Karpas-422 (cell line): ENCODE measurements around the gene FER. TPM values are rescaled to one million over a fixed set of nuclear protein-coding genes. Genes with fewer than 3 reads are reported as not detected.

Source experiments
- DNase-seq: peaks from one replicate; pipeline ENCODE4 v3.0.0-alpha.2; 2015
- H2AFZ ChIP-seq: fragments of 200-600 bp; sonication (generic); 2 replicates; pipeline ENCODE4 v1.6.1; 2014; ENCODE audit warnings: antibody characterized with exemption, low read length, mixed read lengths
- H3K27ac ChIP-seq: fragments of 200-600 bp; sonication (generic); 2 replicates; pipeline ENCODE4 v1.5.1; 2014; ENCODE audit warnings: mild to moderate bottlenecking, low read length, moderate library complexity
- H3K27me3 ChIP-seq: fragments of 200-600 bp; sonication (generic); 2 replicates; pipeline ENCODE4 v1.6.1; 2014; ENCODE audit warnings: low read length, mixed read lengths
- H3K36me3 ChIP-seq: fragments of 200-600 bp; sonication (generic); 2 replicates; pipeline ENCODE4 v1.6.1; 2014; ENCODE audit warnings: low read length, mixed read lengths; ENCODE audit not compliant: insufficient read depth
- H3K4me1 ChIP-seq: fragments of 200-600 bp; sonication (generic); 2 replicates; pipeline ENCODE4 v1.6.1; 2014; ENCODE audit warnings: mild to moderate bottlenecking, low read length, mixed read lengths
- H3K4me2 ChIP-seq: fragments of 200-600 bp; sonication (generic); 2 replicates; pipeline ENCODE4 v1.6.1; 2014; ENCODE audit warnings: low read length, low read depth, mild to moderate bottlenecking; ENCODE audit not compliant: poor library complexity, severe bottlenecking
- H3K4me3 ChIP-seq: fragments of 200-600 bp; sonication (generic); 2 replicates; pipeline ENCODE4 v1.5.1; 2014; ENCODE audit warnings: mild to moderate bottlenecking, antibody characterized with exemption, low read length, mixed read lengths
- H3K79me2 ChIP-seq: fragments of 200-600 bp; sonication (generic); 2 replicates; pipeline ENCODE4 v1.6.1; 2014; ENCODE audit warnings: mild to moderate bottlenecking, low read length, mixed read lengths
- H3K9ac ChIP-seq: fragments of 200-600 bp; sonication (generic); 2 replicates; pipeline ENCODE4 v1.6.0; 2014; ENCODE audit warnings: low read length
- H3K9me2 ChIP-seq: fragments of 200-600 bp; sonication (generic), shearing (Covaris generic); replicated peaks from 2 replicates; pipeline ENCODE4 v1.6.0; 2014; ENCODE audit warnings: mild to moderate bottlenecking, low read length, moderate library complexity; ENCODE audit not compliant: insufficient read depth
- H3K9me3 ChIP-seq: fragments of 300-700, 200-600 bp; sonication (generic); 2 replicates; pipeline ENCODE4 v1.6.1; 2014; ENCODE audit warnings: low read length, mixed read lengths
- H4K20me1 ChIP-seq: fragments of 200-600 bp; sonication (generic); 2 replicates; pipeline ENCODE4 v1.6.1; 2014; ENCODE audit warnings: mild to moderate bottlenecking, antibody characterized with exemption, low read length, low read depth; ENCODE audit not compliant: insufficient read depth
- total RNA-seq: library from RNA; depleted of rRNA; stranded (reverse); fragments of >200 nt; shearing (Covaris generic); gene quantifications from 2 replicates; pipeline ENCODE4 v1.2.3, GENCODE V29; 2014; ENCODE audit warnings: low replicate concordance

FER gene
- total RNA-seq, 1 experiment from 2014 or later, result 14.6 TPM

- H3K79me2 ChIP-seq, result no peaks in the 10 kb centered on the region
- no peaks in the 10 kb centered on the region for H3K9me2 ChIP-seq
- no peak overlapping the region for H2AFZ ChIP-seq
- no peaks in the 10 kb centered on the region for H3K27me3 ChIP-seq
- H3K9ac ChIP-seq, result no peak overlapping the region
- no peaks in the 10 kb centered on the region for H4K20me1 ChIP-seq
- no peaks in the 10 kb centered on the region for H3K36me3 ChIP-seq
- H3K27ac ChIP-seq, result no peak overlapping the region
- H3K4me2 ChIP-seq, result no peak overlapping the region
- no peak overlapping the region for H3K4me3 ChIP-seq
- no peaks in the 10 kb centered on the region for H3K4me1 ChIP-seq
- DNase-seq, result no peak
- no peaks in the 10 kb centered on the region for H3K9me3 ChIP-seq
Measured at GRCh38 chr5:109080481-109080880, 332.8 kb downstream of the FER start.

GRCh38 chr5:109080896-109081295 lies 333.2 kb downstream of the FER start:
- Histone ChIP-seq H4K20me1 (no peaks in the 10 kb centered on the region), H3K9ac (no peak overlapping the region), H3K4me3 (no peak overlapping the region), H3K9me2 (no peaks in the 10 kb centered on the region), H3K4me2 (no peak overlapping the region), H3K36me3 (no peaks in the 10 kb centered on the region), H3K27me3 (no peaks in the 10 kb centered on the region), H3K9me3 (no peaks in the 10 kb centered on the region), H3K79me2 (no peaks in the 10 kb centered on the region), H2AFZ (no peak overlapping the region), H3K27ac (no peak overlapping the region), H3K4me1 (no peaks in the 10 kb centered on the region)
- no peak for DNase-seq

GRCh38 chr5:109083937-109084336 lies 336.2 kb downstream of the FER start:
- Histone ChIP-seq H3K27ac (no peak overlapping the region), H3K9me3 (no peaks in the 10 kb centered on the region), H3K9me2 (no peaks in the 10 kb centered on the region), H3K4me1 (no peaks in the 10 kb centered on the region), H3K4me2 (no peak overlapping the region), H2AFZ (no peak overlapping the region), H3K9ac (no peak overlapping the region), H3K27me3 (no peaks in the 10 kb centered on the region), H3K36me3 (no peaks in the 10 kb centered on the region), H4K20me1 (no peaks in the 10 kb centered on the region), H3K79me2 (no peaks in the 10 kb centered on the region), H3K4me3 (no peak overlapping the region)
- DNase-seq, result no peak

- no peaks in the 10 kb centered on the region for H3K36me3 ChIP-seq
Measured at GRCh38 chr5:109089191-109089590, 341.5 kb downstream of the FER start.

GRCh38 chr5:109099081-109099480 lies 351.4 kb downstream of the FER start:
- Histone ChIP-seq H3K27me3 (no peaks in the 10 kb centered on the region), H3K36me3 (no peaks in the 10 kb centered on the region), H3K9me3 (no peaks in the 10 kb centered on the region), H3K9me2 (no peaks in the 10 kb centered on the region), H3K27ac (no peak overlapping the region), H2AFZ (no peak overlapping the region), H3K79me2 (no peaks in the 10 kb centered on the region), H4K20me1 (no peaks in the 10 kb centered on the region), H3K4me3 (no peak overlapping the region), H3K4me1 (no peaks in the 10 kb centered on the region), H3K4me2 (no peak overlapping the region), H3K9ac (no peak overlapping the region)
- no peak for DNase-seq

More at GRCh38 chr5:109089191-109089590, 341.5 kb downstream of the FER start:
- H3K9me3 ChIP-seq, result no peaks in the 10 kb centered on the region
- H3K4me3 ChIP-seq, result no peak overlapping the region
- no peaks in the 10 kb centered on the region for H3K27me3 ChIP-seq
- no peak for DNase-seq
- no peaks in the 10 kb centered on the region for H3K9me2 ChIP-seq
- no peaks in the 10 kb centered on the region for H4K20me1 ChIP-seq
- H3K27ac ChIP-seq, result no peak overlapping the region
- no peaks in the 10 kb centered on the region for H3K4me1 ChIP-seq
- H3K9ac ChIP-seq, result no peak overlapping the region
- no peaks in the 10 kb centered on the region for H3K79me2 ChIP-seq
- no peak overlapping the region for H2AFZ ChIP-seq
- no peak overlapping the region for H3K4me2 ChIP-seq

- no peak overlapping the region for H3K4me2 ChIP-seq
- no peaks in the 10 kb centered on the region for H3K79me2 ChIP-seq
- H3K36me3 ChIP-seq, result no peaks in the 10 kb centered on the region
- no peaks in the 10 kb centered on the region for H3K9me3 ChIP-seq
- DNase-seq, result no peak
- H3K27ac ChIP-seq, result no peak overlapping the region
- no peaks in the 10 kb centered on the region for H3K9me2 ChIP-seq
- no peaks in the 10 kb centered on the region for H3K27me3 ChIP-seq
- no peak overlapping the region for H3K4me3 ChIP-seq
- no peaks in the 10 kb centered on the region for H3K4me1 ChIP-seq
- H2AFZ ChIP-seq, result no peak overlapping the region
- no peaks in the 10 kb centered on the region for H4K20me1 ChIP-seq
- no peak overlapping the region for H3K9ac ChIP-seq
Measured at GRCh38 chr5:109100971-109101370, 353.3 kb downstream of the FER start.

- no peak for DNase-seq
- Histone ChIP-seq H3K27me3 (no peaks in the 10 kb centered on the region), H3K9ac (no peak overlapping the region), H4K20me1 (no peaks in the 10 kb centered on the region), H3K27ac (no peak overlapping the region), H3K9me2 (no peaks in the 10 kb centered on the region), H3K36me3 (no peaks in the 10 kb centered on the region), H3K4me1 (no peaks in the 10 kb centered on the region), H3K79me2 (no peaks in the 10 kb centered on the region), H3K9me3 (no peaks in the 10 kb centered on the region), H3K4me3 (no peak overlapping the region), H3K4me2 (no peak overlapping the region), H2AFZ (no peak overlapping the region)
Measured at GRCh38 chr5:109102096-109102690, 354.5 kb downstream of the FER start.

- Histone ChIP-seq H4K20me1 (no peaks in the 10 kb centered on the region), H3K79me2 (no peaks in the 10 kb centered on the region), H3K9me2 (no peaks in the 10 kb centered on the region), H3K27me3 (no peaks in the 10 kb centered on the region), H3K36me3 (no peaks in the 10 kb centered on the region), H3K4me2 (no peak overlapping the region), H3K9ac (no peak overlapping the region), H3K27ac (no peak overlapping the region), H2AFZ (no peak overlapping the region), H3K4me1 (no peaks in the 10 kb centered on the region), H3K4me3 (no peak overlapping the region), H3K9me3 (no peaks in the 10 kb centered on the region)
- no peak for DNase-seq
Measured at GRCh38 chr5:109105631-109106267, 358.1 kb downstream of the FER start.
